HG02571 (cell line): ENCODE measurements around the gene TSC22D4.
A peak's percentile ranks its signal among the peaks of the same experiment; 100 is the strongest.
"Not testable (repeated sequence)": the region's sequence is repeated elsewhere in the genome, so short reads cannot be mapped to it uniquely, and the experiment has no call there.

Experiments
- ATAC-seq: cut with Tn5 transposase; IDR thresholded peaks from one replicate; pipeline ENCODE4 v1.9.1; 2021; ENCODE audit warnings: mild to moderate bottlenecking, moderate library complexity; ENCODE audit not compliant: unreplicated experiment

The TSC22D4 gene

GRCh38 chr7:100447363-100447762 lies 31.7 kb downstream of the TSC22D4 start:
- ATAC-seq = not testable (repeated sequence)

- ATAC-seq = no peak
These were observed 33.0 kb downstream of the TSC22D4 start for GRCh38 chr7:100446040-100446439.

GRCh38 chr7:100444311-100445278 lies 34.4 kb downstream of the TSC22D4 start:
- ATAC-seq = no peak

- ATAC-seq = no peak
These were observed 35.7 kb downstream of the TSC22D4 start for GRCh38 chr7:100443096-100443840.

GRCh38 chr7:100441641-100442535 lies 37.1 kb downstream of the TSC22D4 start:
- ATAC-seq = no peak

GRCh38 chr7:100439244-100439643 lies 39.8 kb downstream of the TSC22D4 start:
- not testable (repeated sequence) for ATAC-seq

GRCh38 chr7:100438731-100439130 lies 40.3 kb downstream of the TSC22D4 start:
- ATAC-seq = not testable (repeated sequence)

GRCh38 chr7:100438172-100438571 lies 40.8 kb downstream of the TSC22D4 start:
- no peak for ATAC-seq

GRCh38 chr7:100437150-100438100 lies 41.6 kb downstream of the TSC22D4 start:
- ATAC-seq = no peak

GRCh38 chr7:100435401-100436304 lies 43.4 kb downstream of the TSC22D4 start:
- ATAC-seq = peak; percentile 16

GRCh38 chr7:100434297-100435144 lies 44.5 kb downstream of the TSC22D4 start:
- ATAC-seq = no peak

- ATAC-seq = no peak
These were observed 45.3 kb downstream of the TSC22D4 start for GRCh38 chr7:100433592-100434296.

GRCh38 chr7:100433276-100433591 lies 45.8 kb downstream of the TSC22D4 start:
- ATAC-seq = no peak

- no peak for ATAC-seq
These were observed 46.3 kb downstream of the TSC22D4 start for GRCh38 chr7:100432621-100433275.

GRCh38 chr7:100432053-100432452 lies 47.0 kb downstream of the TSC22D4 start:
- ATAC-seq = no peak

- ATAC-seq = no peak
These were observed 47.7 kb downstream of the TSC22D4 start for GRCh38 chr7:100431286-100431735.
